Myocyte (in vitro differentiated cells): ENCODE measurements around the gene ARHGAP18. TPM values are rescaled to one million over a fixed set of nuclear protein-coding genes. Genes with fewer than 3 reads are reported as not detected.

Source experiments
- DNase-seq: peaks from one replicate; pipeline ENCODE4 v3.0.0-alpha.2; 2012; ENCODE audit warnings: low read depth
- polyA plus RNA-seq: library from polyadenylated mRNA; unstranded; fragments of >200 nt; gene quantifications from one replicate; pipeline ENCODE4 v1.2.1, GENCODE V29; 2012; ENCODE audit warnings: missing spikeins
- total RNA-seq: library from RNA; depleted of rRNA; stranded (reverse); fragments of >200 nt; gene quantifications from 2 replicates; pipeline ENCODE4 v1.2.3, GENCODE V29; 2014

Gene ARHGAP18, protein sequence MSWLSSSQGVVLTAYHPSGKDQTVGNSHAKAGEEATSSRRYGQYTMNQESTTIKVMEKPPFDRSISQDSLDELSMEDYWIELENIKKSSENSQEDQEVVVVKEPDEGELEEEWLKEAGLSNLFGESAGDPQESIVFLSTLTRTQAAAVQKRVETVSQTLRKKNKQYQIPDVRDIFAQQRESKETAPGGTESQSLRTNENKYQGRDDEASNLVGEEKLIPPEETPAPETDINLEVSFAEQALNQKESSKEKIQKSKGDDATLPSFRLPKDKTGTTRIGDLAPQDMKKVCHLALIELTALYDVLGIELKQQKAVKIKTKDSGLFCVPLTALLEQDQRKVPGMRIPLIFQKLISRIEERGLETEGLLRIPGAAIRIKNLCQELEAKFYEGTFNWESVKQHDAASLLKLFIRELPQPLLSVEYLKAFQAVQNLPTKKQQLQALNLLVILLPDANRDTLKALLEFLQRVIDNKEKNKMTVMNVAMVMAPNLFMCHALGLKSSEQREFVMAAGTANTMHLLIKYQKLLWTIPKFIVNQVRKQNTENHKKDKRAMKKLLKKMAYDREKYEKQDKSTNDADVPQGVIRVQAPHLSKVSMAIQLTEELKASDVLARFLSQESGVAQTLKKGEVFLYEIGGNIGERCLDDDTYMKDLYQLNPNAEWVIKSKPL
- total RNA-seq, result 17.1 and 18.4 TPM in 2 replicates
- 7.4 TPM for polyA plus RNA-seq

DNA sequence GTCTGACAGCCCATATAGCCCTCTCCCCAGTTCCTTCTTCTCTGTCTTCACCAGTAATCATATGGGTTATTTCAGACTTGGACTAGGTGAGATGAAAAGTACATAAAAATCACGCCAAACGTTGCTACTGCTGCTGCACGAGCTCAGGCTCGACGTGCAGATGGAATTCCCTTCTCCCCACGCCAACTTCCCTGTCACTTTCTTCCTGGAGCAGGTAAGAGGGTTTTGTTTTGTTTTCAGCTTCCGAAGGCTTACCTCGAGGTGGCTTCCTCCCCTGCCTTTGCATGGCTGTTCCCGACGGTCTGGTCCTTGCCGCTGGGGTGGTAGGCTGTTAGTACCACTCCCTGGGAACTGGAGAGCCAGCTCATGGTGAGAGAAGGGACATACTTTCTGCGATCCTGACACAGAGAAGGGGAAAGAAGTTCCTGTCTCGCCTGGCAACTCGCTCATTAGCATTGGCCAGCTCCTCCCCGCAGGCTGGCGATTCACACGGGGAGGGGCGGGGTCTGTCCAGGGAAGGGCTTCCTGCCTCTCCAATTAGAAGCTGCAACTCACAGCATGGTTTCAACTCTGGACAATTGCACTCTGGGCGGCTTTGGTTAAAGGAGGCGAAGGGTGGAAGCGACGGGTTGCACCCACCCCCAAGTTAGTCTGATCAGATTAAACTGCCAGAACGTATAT, at the start of gene ARHGAP18:
ARHGAP18 (minus strand) TSS at position 409 of the 681 bp plus-strand sequence; CDS start at position 368, 41 bp downstream.
- DNase-seq, result peak; percentile 97

- DNase-seq, result no peak
Measured at GRCh38 chr6:129755787-129756186, 45.8 kb upstream of the ARHGAP18 start.

DNA sequence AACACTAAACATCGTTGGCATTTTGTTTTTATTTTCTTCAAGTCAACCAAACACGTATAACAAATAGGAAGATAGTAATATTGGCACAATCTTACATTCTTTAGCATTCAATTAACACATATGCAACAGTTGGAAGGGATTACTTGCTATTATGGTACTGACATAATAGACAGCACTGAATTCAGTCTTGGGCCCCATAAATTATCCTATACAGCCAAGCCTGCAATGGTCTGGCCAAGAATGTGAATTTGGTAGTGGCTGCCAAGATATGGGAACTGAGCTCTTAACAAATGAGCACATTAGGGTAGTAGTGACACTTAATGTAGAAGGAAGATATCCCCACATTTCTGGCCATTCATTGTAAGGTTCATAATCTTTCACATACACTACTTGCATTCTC, 44.8 kb upstream of the ARHGAP18 start:
- no peak for DNase-seq

DNA sequence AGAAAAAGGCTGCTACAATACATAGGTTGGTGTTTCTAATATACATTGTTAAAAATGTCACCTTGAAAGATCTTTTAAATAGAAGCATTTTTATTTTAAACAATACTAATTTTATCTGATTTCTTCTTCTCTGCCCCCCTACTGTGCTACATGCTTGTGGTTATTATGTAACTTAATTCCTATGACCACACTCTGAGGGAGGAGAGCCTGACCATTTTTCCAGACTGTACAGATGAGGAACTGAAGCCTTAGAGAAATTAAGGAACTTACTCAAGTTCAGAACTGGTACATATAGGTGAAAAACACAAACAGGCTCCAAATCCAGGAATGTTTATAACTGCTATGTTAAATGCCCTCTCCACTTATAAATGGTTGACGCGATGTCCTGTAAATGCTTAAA, 43.4 kb upstream of the ARHGAP18 start:
- DNase-seq, result peak; percentile 50

DNA sequence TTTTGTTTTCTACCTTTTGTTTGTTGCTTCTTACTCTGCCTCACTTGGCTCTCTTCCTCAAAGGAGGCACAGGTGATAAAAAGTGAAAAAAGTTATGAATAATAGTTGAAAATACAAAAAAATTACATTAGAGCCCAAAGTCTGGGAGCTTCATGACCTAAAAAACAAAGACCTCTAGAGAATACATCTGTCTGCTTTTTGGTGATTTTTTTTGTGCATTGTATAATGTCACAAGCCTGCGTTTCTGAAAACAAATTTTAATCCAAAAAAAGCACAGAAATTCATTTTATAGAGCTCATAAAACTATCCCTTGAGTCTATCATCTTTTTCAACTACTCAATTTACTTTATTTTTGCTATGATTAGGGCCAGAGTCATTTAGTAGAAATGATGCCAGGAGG, 41.4 kb upstream of the ARHGAP18 start:
- no peak for DNase-seq

DNA sequence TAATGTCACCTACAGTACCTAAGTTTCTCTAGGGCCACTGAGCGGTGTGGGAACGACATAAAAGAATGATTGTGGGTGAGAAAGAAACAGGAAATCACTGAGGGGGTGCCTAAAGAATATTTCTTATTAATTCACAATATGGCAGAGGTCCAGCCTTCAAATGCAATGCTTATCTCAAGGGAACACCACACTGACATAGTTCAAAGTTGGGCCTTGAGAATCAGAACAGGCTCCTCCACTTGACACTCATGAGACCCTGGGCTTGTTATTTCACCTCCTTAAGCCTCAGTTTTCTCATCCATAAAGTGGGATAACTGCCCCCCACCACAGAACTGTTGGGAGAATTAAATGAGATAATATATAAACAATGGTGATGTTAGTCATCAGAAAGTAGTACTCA, 40.4 kb upstream of the ARHGAP18 start:
- DNase-seq, result no peak

DNA sequence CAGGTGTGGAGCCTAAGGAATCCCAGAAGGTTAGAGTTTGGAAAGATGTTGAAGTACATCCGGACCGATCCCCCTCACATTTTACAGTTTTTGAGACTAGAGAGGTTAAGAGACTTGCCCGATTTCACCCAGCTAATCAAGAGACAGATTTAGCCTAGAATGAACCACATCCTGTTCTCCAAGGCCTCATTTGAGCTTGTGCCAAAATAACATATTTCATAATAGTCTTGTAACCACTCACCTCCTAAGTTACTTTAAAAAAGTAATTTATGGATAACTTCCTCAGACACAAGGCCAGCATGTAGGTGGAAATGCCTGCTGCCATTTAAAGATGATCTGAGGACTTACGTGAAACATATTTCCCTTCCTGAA, 39.8 kb upstream of the ARHGAP18 start:
- DNase-seq, result peak; percentile 68

DNA sequence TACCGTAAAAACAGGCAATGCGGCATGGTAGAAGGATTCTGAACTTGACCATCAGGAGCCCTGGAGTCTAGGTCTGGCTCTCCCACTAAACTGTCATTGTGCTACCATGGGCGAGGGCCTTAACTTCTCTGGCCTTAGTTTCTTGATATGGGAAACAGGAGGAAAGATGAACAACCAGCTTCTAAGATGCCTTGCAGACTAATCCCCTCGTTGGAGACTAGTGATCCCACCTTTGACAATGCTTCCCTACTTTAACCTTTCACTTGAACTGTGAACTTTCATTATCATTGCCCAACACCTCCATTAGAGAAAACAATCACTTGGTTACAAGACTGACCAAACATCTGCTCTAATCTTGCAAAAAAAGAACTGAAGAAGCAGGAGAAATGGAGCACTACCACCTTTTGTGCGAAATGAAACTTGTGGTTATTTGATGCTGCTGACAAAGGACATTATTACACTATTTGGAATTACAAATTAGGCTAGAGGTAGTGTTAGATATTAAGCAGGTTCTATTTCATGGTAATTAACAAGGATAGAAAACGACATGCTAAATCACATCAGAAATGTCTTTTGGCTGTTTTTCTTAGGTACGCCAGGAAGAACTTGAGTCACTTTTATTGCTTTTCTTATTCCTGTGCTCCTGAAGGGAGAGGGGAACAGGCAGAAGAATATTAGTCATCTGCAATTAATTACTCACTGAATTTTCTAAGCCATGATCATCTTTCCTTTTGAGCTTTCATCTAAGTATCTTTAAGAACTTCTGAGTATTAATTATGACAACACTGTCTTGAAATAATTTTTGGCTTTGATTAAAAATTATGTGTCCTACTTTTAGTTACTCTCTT, 39.1 kb upstream of the ARHGAP18 start:
- no peak for DNase-seq

GRCh38 chr6:129748212-129748900, 38.4 kb upstream of the ARHGAP18 start:
- DNase-seq, result peak; percentile 40

DNA sequence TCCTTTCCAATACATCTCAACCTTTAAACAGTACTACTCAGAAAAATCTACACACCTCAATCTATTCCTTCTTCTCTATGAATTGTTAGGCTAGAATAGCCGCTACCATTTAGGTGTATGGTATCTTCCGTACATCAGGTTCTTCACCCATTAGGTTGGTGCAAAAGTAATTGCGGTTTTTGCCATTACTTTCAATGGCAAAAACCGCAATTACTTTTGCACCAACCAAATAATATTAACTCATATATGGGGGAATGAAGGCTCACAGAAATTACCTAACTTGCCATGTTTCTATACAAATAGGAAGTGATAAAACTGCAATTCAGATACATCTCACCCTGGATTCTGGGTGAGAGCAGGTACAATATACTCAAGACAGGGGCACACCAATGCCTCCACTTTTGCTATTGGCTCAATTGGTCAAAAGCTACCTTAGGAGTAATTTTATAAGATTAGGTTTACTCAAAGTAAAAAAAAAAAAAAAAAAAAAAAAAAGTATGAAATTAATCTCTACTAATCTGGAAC, 37.7 kb upstream of the ARHGAP18 start:
- DNase-seq, result no peak

- DNase-seq, result no peak
Measured at GRCh38 chr6:129744880-129745237, 34.9 kb upstream of the ARHGAP18 start.

DNA sequence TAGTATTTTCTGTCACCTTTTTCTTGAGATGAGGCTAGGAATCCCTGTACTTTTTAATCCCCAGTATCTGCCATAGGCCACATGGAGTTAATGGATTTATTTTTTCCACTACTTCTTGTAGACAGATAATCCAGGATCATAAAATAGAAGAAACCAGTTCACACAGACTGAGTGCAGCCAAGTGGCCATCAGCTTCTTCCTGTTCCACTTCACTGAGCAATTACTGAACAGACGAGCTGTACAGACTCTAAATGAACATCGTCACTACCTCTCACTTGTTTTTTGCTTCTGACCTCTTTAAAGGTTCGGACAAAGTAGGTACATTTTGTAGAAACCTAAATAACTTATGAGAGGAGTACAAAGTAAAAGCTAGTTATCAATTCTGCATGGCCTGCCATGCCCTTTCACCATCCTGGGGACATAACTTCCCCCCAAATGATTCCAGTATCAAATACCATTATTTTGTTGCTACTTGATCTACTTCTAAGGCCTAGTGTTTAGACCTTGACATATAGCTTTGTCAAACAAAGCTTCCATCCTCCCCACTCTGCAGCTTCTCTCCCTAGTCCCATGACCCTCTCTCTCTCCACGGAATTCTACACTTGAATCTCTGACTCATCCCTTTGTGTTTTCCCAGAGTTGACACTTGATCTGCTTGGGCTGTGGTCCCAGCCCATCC, 34.4 kb upstream of the ARHGAP18 start:
- DNase-seq, result peak; percentile 94

DNA sequence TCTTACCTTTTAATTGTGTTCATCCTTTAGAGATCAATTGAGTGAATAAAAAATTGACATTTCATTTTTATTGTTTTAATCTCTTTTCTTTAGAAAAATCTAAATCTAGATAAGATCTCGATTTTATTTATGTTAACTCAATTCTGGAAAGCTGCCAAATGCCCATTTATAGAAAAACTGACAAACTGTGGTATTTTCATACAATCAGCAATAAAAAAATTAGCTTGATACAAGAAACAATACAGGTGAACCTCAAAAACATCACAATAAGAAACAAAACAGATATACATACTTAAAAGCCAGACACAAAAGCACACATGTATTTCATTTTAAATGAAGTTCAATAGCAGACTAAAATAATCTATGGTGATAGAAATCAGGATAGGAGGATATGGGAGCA, 30.0 kb upstream of the ARHGAP18 start:
- DNase-seq, result no peak

GRCh38 chr6:129736105-129736504, 26.1 kb upstream of the ARHGAP18 start:
- no peak for DNase-seq

GRCh38 chr6:129733290-129733689, 23.3 kb upstream of the ARHGAP18 start:
- no peak for DNase-seq

GRCh38 chr6:129732542-129732941, 22.6 kb upstream of the ARHGAP18 start:
- DNase-seq, result no peak

DNA sequence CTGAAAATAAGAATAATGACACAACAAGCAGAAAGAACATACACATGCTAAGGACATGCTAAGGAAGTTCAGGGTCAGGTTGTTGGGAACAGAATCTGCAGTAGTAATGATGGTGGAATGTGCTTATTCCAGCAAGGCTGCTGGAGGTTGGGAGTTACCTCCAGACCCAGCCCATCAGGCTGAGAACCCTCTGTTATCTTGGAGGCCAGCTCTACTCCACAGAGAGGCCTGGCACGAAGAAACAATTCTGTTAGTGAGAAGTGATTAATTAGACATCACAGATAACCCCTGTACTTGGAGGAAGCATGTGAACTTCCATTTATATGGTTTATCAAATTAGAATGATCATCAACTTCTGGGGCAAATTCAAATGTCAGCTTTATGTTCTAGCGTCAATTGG, 22.1 kb upstream of the ARHGAP18 start:
- DNase-seq, result no peak

- no peak for DNase-seq
Measured at GRCh38 chr6:129731428-129731827, 21.5 kb upstream of the ARHGAP18 start.

GRCh38 chr6:129730477-129731165, 20.6 kb upstream of the ARHGAP18 start:
- peak; percentile 63 for DNase-seq
